OCI-LY3 (cell line): ENCODE measurements around the gene TRIM47.
"Not testable (repeated sequence)": the region's sequence is repeated elsewhere in the genome, so short reads cannot be mapped to it uniquely, and the experiment has no call there.

Experiments
- H2AFZ ChIP-seq: fragments of 200-600, 300-600 bp; shearing (Covaris generic); 2 replicates; pipeline ENCODE4 v1.6.0; 2014; ENCODE audit warnings: antibody characterized with exemption, low read depth, low read length
- H3K27ac ChIP-seq: fragments of 200-600, 300-600 bp; sonication (generic); 2 replicates; pipeline ENCODE4 v1.5.1; 2014; ENCODE audit warnings: mild to moderate bottlenecking, low read length, moderate library complexity, mixed read lengths
- H3K27me3 ChIP-seq: fragments of 200-600, 300-600 bp; sonication (generic); 2 replicates; pipeline ENCODE4 v1.6.1; 2014; ENCODE audit warnings: low read depth, low read length, mixed read lengths
- H3K36me3 ChIP-seq: fragments of 200-600, 300-600 bp; sonication (generic); replicated peaks from 2 replicates; pipeline ENCODE3; 2014; ENCODE audit warnings: low read depth, low read length, mixed read lengths
- H3K4me1 ChIP-seq: fragments of 300-600, 200-600 bp; sonication (generic); 2 replicates; pipeline ENCODE4 v1.6.1; 2014; ENCODE audit warnings: low read length, mixed read lengths
- H3K4me2 ChIP-seq: fragments of 200-600, 300-600 bp; sonication (generic); 2 replicates; pipeline ENCODE4 v1.6.1; 2014; ENCODE audit warnings: low read length, mixed read lengths
- H3K4me3 ChIP-seq: fragments of 300-600, 200-600 bp; sonication (generic); 2 replicates; pipeline ENCODE4 v1.5.1; 2014; ENCODE audit warnings: antibody characterized with exemption, mild to moderate bottlenecking, low read length, moderate library complexity
- H3K79me2 ChIP-seq: fragments of 300-600, 200-600 bp; shearing (Covaris generic); 2 replicates; pipeline ENCODE4 v1.6.1; 2014; ENCODE audit warnings: mild to moderate bottlenecking, low read length, mixed read lengths
- H3K9ac ChIP-seq: fragments of 300-600, 200-600 bp; shearing (Covaris generic); 2 replicates; pipeline ENCODE4 v1.6.0; 2014; ENCODE audit warnings: mild to moderate bottlenecking, low read length, moderate library complexity
- H3K9me3 ChIP-seq: fragments of 200-600, 300-600 bp; shearing (Covaris generic); 2 replicates; pipeline ENCODE4 v1.6.1; 2014; ENCODE audit warnings: low read length, mixed read lengths; ENCODE audit not compliant: insufficient read depth
- H4K20me1 ChIP-seq: fragments of 200-600, 300-600 bp; sonication (generic); 2 replicates; pipeline ENCODE4 v1.6.1; 2016; ENCODE audit warnings: low read length, mixed read lengths; ENCODE audit not compliant: insufficient read depth
- CTCF ChIP-seq: fragments of 200-600, 300-600 bp; sonication (generic); IDR thresholded peaks from 2 replicates; pipeline ENCODE4 v1.5.1; 2014; ENCODE audit warnings: antibody characterized with exemption, low read length, low read depth
- EZH2phosphoT487 ChIP-seq: fragments of 200-600 bp; shearing (Covaris generic); IDR thresholded peaks from 2 replicates; pipeline ENCODE4 v1.6.1; 2018; ENCODE audit warnings: antibody characterized with exemption, mixed run types, low read depth

The TRIM47 gene

GRCh38 chr17:75872434-75873351 lies 5.7 kb downstream of the TRIM47 start:
- no peaks in the 10 kb centered on the region for H3K27me3 ChIP-seq
- no peak overlapping the region for H3K9ac ChIP-seq
- peaks cover 22% of the 10 kb centered on the region for H3K4me1 ChIP-seq
- H3K27ac ChIP-seq: no peak overlapping the region
- no peaks in the 10 kb centered on the region for H4K20me1 ChIP-seq
- H2AFZ ChIP-seq: no peak overlapping the region
- H3K4me2 ChIP-seq: no peak overlapping the region
- no peaks in the 10 kb centered on the region for H3K79me2 ChIP-seq
- no peak for TF ChIP-seq EZH2phosphoT487
- no peak for TF ChIP-seq CTCF
- H3K4me3 ChIP-seq: no peak overlapping the region
- H3K9me3 ChIP-seq: no peaks in the 10 kb centered on the region
- no peaks in the 10 kb centered on the region for H3K36me3 ChIP-seq

- H3K4me2 ChIP-seq, H3K9me3 ChIP-seq, H3K36me3 ChIP-seq, H3K27ac ChIP-seq, H4K20me1 ChIP-seq, H3K79me2 ChIP-seq, H3K9ac ChIP-seq, H2AFZ ChIP-seq, H3K27me3 ChIP-seq, H3K4me3 ChIP-seq, H3K4me1 ChIP-seq: not testable (repeated sequence)
Measured at GRCh38 chr17:75870228-75870627, 8.2 kb downstream of the TRIM47 start.

GRCh38 chr17:75869282-75870141 lies 8.9 kb downstream of the TRIM47 start:
- Histone ChIP-seq H3K27me3 (no peaks in the 10 kb centered on the region), H3K36me3 (no peaks in the 10 kb centered on the region), H3K4me1 (peaks cover 10% of the 10 kb centered on the region), H3K27ac (no peak overlapping the region), H3K9ac (no peak overlapping the region), H3K9me3 (no peaks in the 10 kb centered on the region), H3K79me2 (no peaks in the 10 kb centered on the region), H2AFZ (no peak overlapping the region), H4K20me1 (no peaks in the 10 kb centered on the region), H3K4me2 (no peak overlapping the region), H3K4me3 (no peak overlapping the region)
- TF ChIP-seq CTCF (no peak), EZH2phosphoT487 (no peak)

DNA sequence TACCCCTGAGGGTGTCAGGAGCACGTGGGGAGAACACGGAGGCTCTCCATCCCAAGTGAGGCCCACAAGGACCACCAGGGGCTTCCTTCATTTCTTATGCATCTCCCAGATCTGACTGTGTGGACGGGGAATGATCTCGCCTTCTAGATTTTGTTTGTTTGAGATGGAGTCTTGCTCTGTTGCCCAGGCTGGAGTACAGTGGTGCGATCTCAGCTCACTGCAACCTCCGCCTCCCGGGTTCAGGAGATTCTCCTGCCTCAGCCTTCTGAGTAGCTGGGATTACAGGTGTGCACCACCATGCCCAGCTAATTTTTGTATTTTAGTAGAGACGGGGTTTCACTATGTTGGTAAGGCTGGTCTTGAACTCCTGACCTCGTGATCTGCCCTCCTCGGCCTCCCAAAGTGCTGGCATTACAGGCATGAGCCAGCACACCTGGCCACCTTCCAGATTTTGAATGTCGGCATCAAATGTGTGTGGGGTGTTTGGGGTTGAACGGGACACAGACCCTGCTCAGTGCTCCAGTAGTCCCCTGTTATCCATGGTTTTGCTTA lies 9.6 kb downstream of the TRIM47 start:
- not testable (repeated sequence) for H3K4me2 ChIP-seq, H4K20me1 ChIP-seq, H3K9ac ChIP-seq, H3K36me3 ChIP-seq, H3K79me2 ChIP-seq, H3K27ac ChIP-seq, H3K4me3 ChIP-seq, H2AFZ ChIP-seq, H3K9me3 ChIP-seq, H3K27me3 ChIP-seq
- H3K4me1 ChIP-seq: peaks cover 17% of the 10 kb centered on the region

DNA sequence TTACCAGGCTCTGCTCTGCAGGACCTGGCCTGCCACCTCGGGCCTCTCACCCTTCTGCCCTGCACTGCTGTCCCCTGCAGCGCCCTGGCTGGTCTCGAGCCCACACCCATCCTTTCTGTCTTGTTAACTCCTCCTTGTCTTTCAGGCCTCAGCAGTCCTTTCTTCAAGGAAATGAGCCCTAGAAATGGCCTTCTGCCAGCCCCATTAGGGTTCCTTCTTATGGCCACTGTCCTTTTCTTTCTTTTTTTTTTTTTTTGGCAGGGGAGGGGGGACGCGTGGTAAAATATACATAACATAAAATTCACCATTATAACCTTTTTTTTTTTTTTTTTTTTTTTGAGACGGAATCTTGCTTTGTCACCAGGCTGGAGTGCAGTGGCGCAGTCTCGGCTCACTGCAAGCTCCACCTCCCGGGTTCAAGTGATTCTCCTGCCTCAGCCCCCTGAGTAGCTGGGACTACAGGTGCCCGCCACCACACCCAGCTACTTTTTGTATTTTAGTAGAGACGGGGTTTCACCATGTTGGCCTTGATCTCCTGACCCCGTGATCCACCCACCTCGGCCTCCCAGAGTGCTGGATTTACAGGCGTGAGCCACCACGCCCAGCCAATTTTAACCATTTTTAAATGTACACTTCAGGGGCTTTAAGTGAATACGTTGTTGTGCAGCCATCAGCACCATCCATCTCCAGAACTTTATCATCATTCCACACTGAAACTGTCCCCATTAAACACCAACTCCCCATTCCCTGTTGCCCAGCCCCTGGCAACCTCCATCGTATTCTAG lies 12.8 kb downstream of the TRIM47 start:
- not testable (repeated sequence) for H3K4me3 ChIP-seq, H3K79me2 ChIP-seq, H3K9me3 ChIP-seq, H3K27me3 ChIP-seq, H3K4me2 ChIP-seq, H3K9ac ChIP-seq, H3K36me3 ChIP-seq, H3K27ac ChIP-seq, H4K20me1 ChIP-seq, H2AFZ ChIP-seq
- H3K4me1 ChIP-seq: peaks cover 14% of the 10 kb centered on the region

DNA sequence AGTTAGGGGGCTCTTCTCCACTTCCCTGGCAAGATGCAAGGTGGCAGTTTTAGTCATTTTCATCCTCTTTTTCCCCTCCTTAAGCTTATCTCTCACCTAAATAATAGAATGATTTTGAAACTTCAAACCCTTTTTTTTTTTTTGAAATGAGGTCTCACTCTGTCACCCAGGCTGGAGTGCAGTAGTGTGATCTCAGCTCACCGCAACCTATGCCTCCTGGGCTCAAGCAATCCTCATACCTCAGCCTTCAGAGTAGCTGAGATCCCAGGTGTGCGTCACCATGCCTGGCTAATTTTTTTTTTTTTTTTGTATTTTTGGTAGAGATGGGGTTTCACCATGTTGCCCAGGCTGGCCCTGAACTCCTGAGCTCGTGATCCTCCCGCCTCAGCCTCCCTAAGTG lies 13.5 kb downstream of the TRIM47 start:
- peak overlapping the region; percentile 72 for H3K4me2 ChIP-seq
- H4K20me1 ChIP-seq, H3K36me3 ChIP-seq, H3K79me2 ChIP-seq, H3K27me3 ChIP-seq, H3K9me3 ChIP-seq, H3K27ac ChIP-seq, H3K9ac ChIP-seq: not testable (repeated sequence)
- H2AFZ ChIP-seq: 0 out of 2 replicates have a peak overlapping the region, but pooled peaks have one; percentile 84
- H3K4me1 ChIP-seq: peaks cover 11% of the 10 kb centered on the region
- peak overlapping the region; percentile 60 for H3K4me3 ChIP-seq
